CD4-positive, alpha-beta memory T cell (primary cell): ENCODE results near the gene ANK2. TPM values are rescaled to one million over a fixed set of nuclear protein-coding genes. Genes with fewer than 3 reads are reported as not detected.

ENCODE experiments used
- CTCF ChIA-PET: fragments of 350-600 bp; sonication (Branson Sonifier 250); formaldehyde crosslinking; loops from one replicate; lab custom pipeline; 2021; ENCODE audit warnings: inconsistent platforms; ENCODE audit not compliant: partially characterized antibody; lab: Charles Lee
- POLR2A ChIA-PET: fragments of 350-600 bp; sonication (Branson Sonifier 250); formaldehyde crosslinking; loops from one replicate; lab custom pipeline; 2021; ENCODE audit not compliant: partially characterized antibody; lab: Charles Lee
- DNase-seq, 5 donors: peaks; one replicate each; pipeline versions ENCODE4 v3.0.0 to v3.0.0-alpha.2; 2020 to 2022; ENCODE audit warnings: mixed read lengths in 1 of 5
- H3K27ac ChIP-seq: one replicate; pipeline ENCODE4 v1.7.0; 2013; ENCODE audit warnings: low read depth, low read length
- H3K27me3 ChIP-seq: 2 replicates; pipeline ENCODE4 v1.7.0; 2013; ENCODE audit warnings: mild to moderate bottlenecking, low read length, moderate library complexity; ENCODE audit not compliant: insufficient read depth
- H3K36me3 ChIP-seq: 2 replicates; pipeline ENCODE4 v1.7.0; 2013; ENCODE audit warnings: mild to moderate bottlenecking, low read length, moderate library complexity; ENCODE audit not compliant: insufficient read depth
- H3K4me1 ChIP-seq: 2 replicates; pipeline ENCODE4 v1.7.0; 2013; ENCODE audit warnings: mild to moderate bottlenecking, low read length, moderate library complexity; ENCODE audit not compliant: insufficient read depth
- H3K4me3 ChIP-seq, 2 donors: one replicate each; pipeline ENCODE4 v1.7.0; 2013; ENCODE audit warnings: low read length in 2 of 2, mild to moderate bottlenecking in 1 of 2
- H3K9me3 ChIP-seq, 2 donors: one replicate each; pipeline ENCODE4 v1.7.0; 2013; ENCODE audit warnings: low read length in 2 of 2, control low read depth in 1 of 2; ENCODE audit not compliant: control insufficient read depth in 1 of 2
- H3K27ac Mint-ChIP-seq, 7 donors: one replicate each; pipeline ENCODE4 v1.8.0; 2020 to 2021; ENCODE audit warnings: mixed read lengths in 7 of 7, mild to moderate bottlenecking in 6 of 7, inconsistent platforms in 3 of 7, moderate library complexity in 3 of 7
- H3K27me3 Mint-ChIP-seq, 2 donors: one replicate each; pipeline ENCODE4 v1.8.0; 2020 to 2021; ENCODE audit warnings: mixed read lengths in 2 of 2
- H3K36me3 Mint-ChIP-seq, 2 donors: one replicate each; pipeline ENCODE4 v1.8.0; 2020 to 2021; ENCODE audit warnings: mixed read lengths in 2 of 2, inconsistent platforms in 1 of 2, mild to moderate bottlenecking in 1 of 2
- H3K4me1 Mint-ChIP-seq, 4 donors: one replicate each; pipeline ENCODE4 v1.8.0; 2020 to 2021; ENCODE audit warnings: mixed read lengths in 4 of 4, mild to moderate bottlenecking in 1 of 4
- H3K4me3 Mint-ChIP-seq, 8 donors: one replicate each; pipeline ENCODE4 v1.8.0; 2020 to 2021; ENCODE audit warnings: mixed read lengths in 8 of 8, mild to moderate bottlenecking in 7 of 8, moderate library complexity in 6 of 8, inconsistent platforms in 3 of 8
- H3K9me3 Mint-ChIP-seq, 8 donors: one replicate each; pipeline ENCODE4 v1.8.0; 2020 to 2021; ENCODE audit warnings: mixed read lengths in 8 of 8, mild to moderate bottlenecking in 5 of 8, inconsistent platforms in 3 of 8, moderate library complexity in 1 of 8
- intact Hi-C: fragments of 100-400 bp; cut with micrococcal nuclease; formaldehyde crosslinking; loops from one replicate; pipeline ENCODE4 v1.15.1; 2023
- polyA plus RNA-seq, 2 donors: library from polyadenylated mRNA; unstranded; fragments of 300-500 nt; fragmentation: Illumina TruSeq; gene quantifications; one replicate each; pipeline ENCODE4 v1.2.3, GENCODE V29; 2021
- total RNA-seq, 2 experiments: library from RNA; stranded (reverse); gene quantifications; one replicate each; pipeline ENCODE4 v1.2.3, GENCODE V29; 2021

Gene ANK2
- total and polyA plus RNA-seq, 4 experiments from 2014 or later = not detected

DNA sequence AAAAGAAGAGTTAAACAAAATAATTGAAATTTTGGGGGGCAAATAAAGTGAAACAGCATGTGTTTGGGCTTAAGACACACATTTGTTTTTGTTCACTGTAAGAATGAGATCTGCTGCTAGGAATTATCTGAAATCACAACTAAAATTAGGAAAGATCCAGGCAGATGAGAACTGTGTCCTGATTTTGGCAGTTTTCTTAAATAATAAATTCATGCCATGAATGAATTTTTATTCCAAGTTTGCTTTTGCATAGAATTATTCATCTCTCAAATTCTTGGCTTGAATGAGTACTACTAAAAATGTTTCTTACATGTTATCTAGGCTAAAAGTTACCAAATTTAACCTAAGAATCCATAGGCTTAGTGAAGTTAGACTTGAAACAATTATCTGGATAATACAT, 321.7 kb downstream of the ANK2 start:
- no peaks in the 10 kb centered on the region for H3K4me1 Mint-ChIP-seq
- Histone ChIP-seq H3K36me3 (no peaks in the 10 kb centered on the region), H3K4me1 (no peaks in the 10 kb centered on the region), H3K27me3 (no peaks in the 10 kb centered on the region), H3K4me3 (no peak overlapping the region), H3K27ac (no peak overlapping the region), H3K9me3 (no peaks in the 10 kb centered on the region)
- no peaks in the 10 kb centered on the region for H3K9me3 Mint-ChIP-seq
- CTCF ChIA-PET = no interaction called here
- H3K27ac Mint-ChIP-seq = no peak overlapping the region
- no peaks in the 10 kb centered on the region for H3K36me3 Mint-ChIP-seq
- intact Hi-C loops = no loop called here
- no peak overlapping the region for H3K4me3 Mint-ChIP-seq
- POLR2A ChIA-PET = no interaction called here
- H3K27me3 Mint-ChIP-seq = peaks cover 0 to 3% of the 10 kb centered on the region in 2 donors
- no peak for DNase-seq

DNA sequence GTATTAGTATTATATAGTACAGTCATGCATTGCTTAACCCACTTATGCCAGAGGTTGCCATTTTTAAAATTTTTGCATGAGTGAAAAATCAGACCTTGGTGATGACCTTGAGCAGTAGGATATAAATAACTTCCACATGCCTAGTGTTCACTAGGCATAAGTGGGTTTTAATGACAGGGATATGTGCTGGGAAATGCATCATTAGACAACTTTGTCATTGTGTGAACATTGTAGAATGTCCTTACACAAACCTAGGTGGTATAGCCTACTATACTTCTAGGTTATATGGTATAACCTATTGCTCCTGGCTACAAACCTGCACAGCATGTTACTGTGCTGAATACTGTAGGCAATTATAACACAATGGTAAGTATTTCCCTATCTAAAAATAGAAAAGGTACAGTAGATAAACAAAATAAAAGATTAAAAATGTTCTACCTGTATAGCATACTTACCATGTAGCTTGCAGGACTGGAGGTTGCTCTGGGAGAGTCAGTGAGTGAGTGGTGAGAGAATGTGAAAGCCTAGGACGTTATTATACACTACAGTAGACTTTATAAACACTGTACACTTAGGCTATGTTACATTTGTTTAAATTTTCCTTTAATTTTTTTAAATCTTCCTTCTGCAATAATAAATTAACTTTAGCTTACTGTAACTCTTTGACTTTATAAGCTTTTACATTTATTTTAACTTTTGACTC, 326.7 kb downstream of the ANK2 start:
- Histone ChIP-seq H3K9me3 (no peaks in the 10 kb centered on the region), H3K27me3 (no peaks in the 10 kb centered on the region), H3K36me3 (no peaks in the 10 kb centered on the region), H3K4me3 (no peak overlapping the region), H3K27ac (no peak overlapping the region), H3K4me1 (no peaks in the 10 kb centered on the region)
- no peaks in the 10 kb centered on the region for H3K9me3 Mint-ChIP-seq
- H3K4me1 Mint-ChIP-seq = no peaks in the 10 kb centered on the region
- POLR2A ChIA-PET = no interaction called here
- CTCF ChIA-PET = no interaction called here
- H3K27me3 Mint-ChIP-seq = peaks cover 0 to 5% of the 10 kb centered on the region in 2 donors
- no peak overlapping the region for H3K27ac Mint-ChIP-seq
- no peak overlapping the region for H3K4me3 Mint-ChIP-seq
- intact Hi-C loops = no loop called here
- H3K36me3 Mint-ChIP-seq = no peaks in the 10 kb centered on the region
- DNase-seq = no peak

DNA sequence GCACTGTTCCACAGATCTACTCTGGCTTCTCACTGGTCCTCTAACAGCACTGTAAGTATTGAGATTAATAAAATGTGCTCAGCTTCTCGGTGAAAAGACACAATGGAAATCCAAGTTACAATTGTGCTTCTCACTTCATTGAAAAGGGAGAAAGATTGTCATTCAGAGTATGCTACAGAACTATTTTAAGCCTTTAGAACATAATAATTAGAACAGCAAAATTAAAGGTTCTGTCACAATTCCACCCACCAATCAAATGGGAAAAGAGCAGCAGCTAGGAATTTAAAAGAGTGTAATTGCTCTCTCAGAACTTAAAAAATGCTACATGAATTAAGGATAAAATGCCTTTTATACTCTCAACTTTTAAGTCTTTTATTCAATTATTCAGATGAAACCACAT, 329.4 kb downstream of the ANK2 start:
- H3K27me3 ChIP-seq = no peaks in the 10 kb centered on the region
- CTCF ChIA-PET = interaction anchor here (0.6 kb wide), 1 partner anchor 15 kb away, joined by 3 read pairs; no protein-coding TSS in a partner anchor
- Mint-ChIP-seq H3K27me3 (peaks cover 1 to 3% of the 10 kb centered on the region in 2 donors), H3K36me3 (no peaks in the 10 kb centered on the region), H3K27ac (no peak overlapping the region), H3K9me3 (no peaks in the 10 kb centered on the region), H3K4me3 (no peak overlapping the region), H3K4me1 (no peaks in the 10 kb centered on the region)
- intact Hi-C loops = no loop called here
- H3K4me3 ChIP-seq = no peak overlapping the region
- H3K27ac ChIP-seq = no peak overlapping the region
- POLR2A ChIA-PET = no interaction called here
- H3K4me1 ChIP-seq = no peaks in the 10 kb centered on the region
- H3K36me3 ChIP-seq = no peaks in the 10 kb centered on the region
- H3K9me3 ChIP-seq = no peaks in the 10 kb centered on the region
- DNase-seq = no peak

DNA sequence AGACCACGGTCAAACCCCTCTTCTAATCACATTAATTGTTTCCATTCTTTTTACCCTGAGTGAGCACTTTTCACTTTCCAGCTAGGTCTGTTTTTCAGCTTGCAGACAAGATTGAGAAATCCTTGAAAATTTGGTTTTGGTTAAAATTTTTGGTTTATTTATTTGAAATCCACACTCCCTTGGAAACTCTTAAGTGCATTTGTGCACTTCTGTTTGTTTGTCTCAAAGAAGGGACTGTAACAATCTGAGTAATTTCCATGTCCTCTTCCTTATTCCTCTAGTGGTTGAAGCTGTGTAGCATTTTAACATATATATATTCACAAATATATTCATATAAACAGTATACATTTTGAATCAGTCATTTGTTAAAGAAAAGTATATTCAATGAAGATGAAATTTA, 333.3 kb downstream of the ANK2 start:
- no peaks in the 10 kb centered on the region for H3K9me3 Mint-ChIP-seq
- H3K4me3 Mint-ChIP-seq = no peak overlapping the region
- intact Hi-C loops = no loop called here
- DNase-seq = no peak
- ChIA-PET POLR2A (no interaction called here), CTCF (no interaction called here)
- H3K4me1 ChIP-seq = no peaks in the 10 kb centered on the region
- peaks cover 1 to 5% of the 10 kb centered on the region in 2 donors for H3K27me3 Mint-ChIP-seq
- H3K27me3 ChIP-seq = no peaks in the 10 kb centered on the region
- H3K9me3 ChIP-seq = no peaks in the 10 kb centered on the region
- no peak overlapping the region for H3K27ac ChIP-seq
- no peaks in the 10 kb centered on the region for H3K36me3 ChIP-seq
- H3K4me3 ChIP-seq = no peak overlapping the region
- no peak overlapping the region for H3K27ac Mint-ChIP-seq
- H3K36me3 Mint-ChIP-seq = no peaks in the 10 kb centered on the region
- H3K4me1 Mint-ChIP-seq = no peaks in the 10 kb centered on the region

DNA sequence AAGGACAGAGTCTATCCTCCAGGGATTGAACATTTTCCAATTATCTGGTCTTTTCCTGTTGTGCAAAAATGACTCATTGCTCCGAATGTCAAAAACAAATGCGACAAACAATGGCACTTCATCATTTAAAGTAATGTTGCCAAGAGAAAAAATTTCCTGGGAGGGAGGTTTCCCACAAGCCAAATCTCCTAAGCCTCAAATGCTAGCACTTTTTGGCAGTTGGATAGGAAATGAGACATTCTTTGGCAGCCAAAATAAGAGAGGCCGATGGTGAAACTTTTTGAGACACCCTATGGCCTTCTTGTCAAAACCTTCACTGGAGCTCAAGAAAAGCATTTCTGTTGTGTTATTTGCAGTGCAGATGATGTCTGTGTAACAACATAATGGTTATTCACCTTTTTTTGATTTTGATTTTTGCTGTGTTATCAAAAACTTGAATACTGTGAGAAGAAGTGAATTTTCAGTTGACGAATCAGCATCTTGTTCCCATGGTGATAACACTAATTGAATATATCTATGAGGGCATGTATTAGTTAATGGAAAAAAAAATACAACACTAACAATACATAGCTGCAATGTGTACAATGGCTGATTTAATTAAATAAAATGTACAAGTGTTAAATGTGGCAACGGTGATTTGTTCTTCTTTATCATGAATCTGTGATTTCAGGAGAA, 333.8 kb downstream of the ANK2 start:
- Histone ChIP-seq H3K4me3 (no peak overlapping the region), H3K4me1 (no peaks in the 10 kb centered on the region), H3K9me3 (no peaks in the 10 kb centered on the region), H3K36me3 (no peaks in the 10 kb centered on the region), H3K27ac (no peak overlapping the region), H3K27me3 (no peaks in the 10 kb centered on the region)
- ChIA-PET CTCF (no interaction called here), POLR2A (no interaction called here)
- Mint-ChIP-seq H3K36me3 (no peaks in the 10 kb centered on the region), H3K27ac (no peak overlapping the region), H3K27me3 (peaks cover 1 to 5% of the 10 kb centered on the region in 2 donors), H3K4me1 (no peaks in the 10 kb centered on the region), H3K9me3 (no peaks in the 10 kb centered on the region), H3K4me3 (no peak overlapping the region)
- no peak for DNase-seq
- intact Hi-C loops = no loop called here

DNA sequence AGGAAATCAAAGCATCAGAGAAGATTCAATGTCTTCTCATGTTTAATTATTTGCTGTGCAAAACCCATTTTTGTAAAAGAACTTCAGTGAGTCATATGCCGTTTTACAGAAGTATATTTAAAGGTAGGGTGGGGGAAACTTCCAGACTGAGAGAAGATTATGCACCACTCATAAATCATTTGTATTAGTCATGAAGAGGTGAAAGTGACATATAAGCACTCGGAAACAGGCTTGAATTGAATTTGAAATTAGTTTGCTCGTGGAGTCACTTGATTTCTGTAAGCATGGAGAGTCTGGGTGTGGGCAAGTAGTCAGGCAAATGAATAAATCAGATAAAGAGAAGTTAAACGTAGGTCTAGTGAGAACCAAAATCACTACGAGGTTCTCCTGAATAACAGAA, 335.1 kb downstream of the ANK2 start:
- ChIA-PET CTCF (interaction anchor here (1.2 to 1.6 kb wide), 2 partner anchors 10 to 11 kb away, joined by 3 to 7 read pairs; no protein-coding TSS in a partner anchor), POLR2A (no interaction called here)
- Mint-ChIP-seq H3K4me1 (no peaks in the 10 kb centered on the region), H3K4me3 (no peak overlapping the region), H3K27ac (no peak overlapping the region), H3K36me3 (no peaks in the 10 kb centered on the region), H3K27me3 (peaks cover 5% of the 10 kb centered on the region in 2 donors), H3K9me3 (no peaks in the 10 kb centered on the region)
- H3K27ac ChIP-seq = no peak overlapping the region
- H3K4me1 ChIP-seq = no peaks in the 10 kb centered on the region
- no peaks in the 10 kb centered on the region for H3K27me3 ChIP-seq
- no peak overlapping the region for H3K4me3 ChIP-seq
- intact Hi-C loops = no loop called here
- no peaks in the 10 kb centered on the region for H3K9me3 ChIP-seq
- DNase-seq = no peak
- no peaks in the 10 kb centered on the region for H3K36me3 ChIP-seq

DNA sequence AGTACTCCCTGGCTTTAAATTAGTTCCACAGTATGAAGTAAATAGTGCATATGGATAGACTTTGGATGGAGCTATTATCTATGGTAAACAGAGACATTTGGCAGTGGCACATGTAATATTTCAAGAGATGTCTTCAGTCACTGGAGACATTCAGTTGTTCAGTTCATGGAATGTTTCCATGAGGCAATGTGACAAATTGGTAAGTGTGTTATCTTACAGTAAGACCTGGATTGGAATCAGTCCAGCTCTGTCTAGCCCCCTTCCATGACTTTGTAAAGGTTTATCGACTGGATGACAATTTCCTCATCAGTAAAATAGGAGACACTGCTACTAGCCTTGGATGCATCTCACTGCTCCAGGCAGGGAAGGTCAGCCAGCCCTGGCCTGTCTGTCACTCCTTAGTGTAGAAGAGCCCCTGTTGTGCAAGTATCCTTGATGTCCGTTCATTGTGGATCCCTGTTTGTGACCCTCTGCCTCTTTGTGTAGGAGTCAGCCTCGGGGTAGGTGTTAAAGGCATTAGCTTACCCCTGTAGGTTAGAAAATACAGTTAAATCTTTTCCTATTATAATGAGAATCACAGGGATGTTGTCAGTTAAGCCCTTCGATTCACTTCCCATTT, 335.9 kb downstream of the ANK2 start:
- Histone ChIP-seq H3K4me3 (no peak overlapping the region), H3K27me3 (no peaks in the 10 kb centered on the region), H3K4me1 (no peaks in the 10 kb centered on the region), H3K36me3 (no peaks in the 10 kb centered on the region), H3K27ac (no peak overlapping the region), H3K9me3 (no peaks in the 10 kb centered on the region)
- intact Hi-C loops = no loop called here
- Mint-ChIP-seq H3K4me3 (no peak overlapping the region), H3K27ac (no peak overlapping the region), H3K27me3 (peaks cover 3 to 5% of the 10 kb centered on the region in 2 donors), H3K4me1 (no peaks in the 10 kb centered on the region), H3K9me3 (no peaks in the 10 kb centered on the region), H3K36me3 (no peaks in the 10 kb centered on the region)
- CTCF ChIA-PET = interaction anchor here (1.2 to 1.6 kb wide), 2 partner anchors 9 to 10 kb away, joined by 3 to 7 read pairs; no protein-coding TSS in a partner anchor
- DNase-seq = no peak
- POLR2A ChIA-PET = no interaction called here
